Measurements from ENCODE around the gene FHIT.

DNA sequence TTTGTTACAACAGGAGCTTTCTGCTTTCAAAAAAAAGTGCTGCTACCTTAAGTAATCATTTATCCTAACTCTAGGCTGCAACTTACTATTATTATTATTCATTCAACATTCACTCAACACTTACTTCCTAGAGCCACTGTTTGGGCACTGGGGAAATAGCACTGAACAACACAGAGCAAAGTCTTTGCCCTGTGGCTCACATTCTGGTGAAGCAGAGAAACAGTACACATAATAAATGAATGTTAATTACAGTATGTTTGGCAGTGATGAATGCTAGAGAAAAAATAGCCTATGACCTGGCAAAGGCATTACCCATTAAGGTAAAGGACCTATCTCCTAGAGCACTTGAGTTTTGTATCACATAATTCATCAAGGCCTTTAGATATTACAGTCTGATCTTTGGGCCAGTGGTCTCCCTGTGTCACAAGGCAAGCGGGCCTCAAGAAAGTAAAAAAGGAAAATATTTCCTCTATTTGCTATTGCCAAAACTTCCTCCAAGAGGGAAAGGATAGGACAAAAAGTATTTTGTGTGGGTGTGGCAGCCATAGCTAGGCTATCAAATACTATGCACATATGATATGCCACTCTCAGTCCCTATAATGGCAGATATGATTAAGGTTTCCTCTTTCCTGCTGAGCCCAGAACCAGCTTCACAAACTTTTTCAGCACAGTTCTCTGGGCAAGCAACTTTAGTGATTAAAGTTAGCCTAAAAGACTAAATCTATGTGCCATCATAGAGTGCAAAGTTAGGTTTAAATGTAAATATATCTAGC lies 142.8 kb downstream of the FHIT start:
- TF ChIP-seq, protein P1, sequence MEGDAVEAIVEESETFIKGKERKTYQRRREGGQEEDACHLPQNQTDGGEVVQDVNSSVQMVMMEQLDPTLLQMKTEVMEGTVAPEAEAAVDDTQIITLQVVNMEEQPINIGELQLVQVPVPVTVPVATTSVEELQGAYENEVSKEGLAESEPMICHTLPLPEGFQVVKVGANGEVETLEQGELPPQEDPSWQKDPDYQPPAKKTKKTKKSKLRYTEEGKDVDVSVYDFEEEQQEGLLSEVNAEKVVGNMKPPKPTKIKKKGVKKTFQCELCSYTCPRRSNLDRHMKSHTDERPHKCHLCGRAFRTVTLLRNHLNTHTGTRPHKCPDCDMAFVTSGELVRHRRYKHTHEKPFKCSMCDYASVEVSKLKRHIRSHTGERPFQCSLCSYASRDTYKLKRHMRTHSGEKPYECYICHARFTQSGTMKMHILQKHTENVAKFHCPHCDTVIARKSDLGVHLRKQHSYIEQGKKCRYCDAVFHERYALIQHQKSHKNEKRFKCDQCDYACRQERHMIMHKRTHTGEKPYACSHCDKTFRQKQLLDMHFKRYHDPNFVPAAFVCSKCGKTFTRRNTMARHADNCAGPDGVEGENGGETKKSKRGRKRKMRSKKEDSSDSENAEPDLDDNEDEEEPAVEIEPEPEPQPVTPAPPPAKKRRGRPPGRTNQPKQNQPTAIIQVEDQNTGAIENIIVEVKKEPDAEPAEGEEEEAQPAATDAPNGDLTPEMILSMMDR (IDR thresholded peaks at IDR 0.05) = no peak
- no peak for TF ChIP-seq POLR2A (IDR thresholded peaks at IDR 0.05)
